ENCODE results near the gene GNL1. TPM values are rescaled to one million over a fixed set of nuclear protein-coding genes. Genes with fewer than 3 reads are reported as not detected.

The GNL1 gene
- polyA plus RNA-seq, 1 donor (not counting 4 experiments of a cell fraction or from before 2014, with no cell fraction given): 39.5 TPM

DNA sequence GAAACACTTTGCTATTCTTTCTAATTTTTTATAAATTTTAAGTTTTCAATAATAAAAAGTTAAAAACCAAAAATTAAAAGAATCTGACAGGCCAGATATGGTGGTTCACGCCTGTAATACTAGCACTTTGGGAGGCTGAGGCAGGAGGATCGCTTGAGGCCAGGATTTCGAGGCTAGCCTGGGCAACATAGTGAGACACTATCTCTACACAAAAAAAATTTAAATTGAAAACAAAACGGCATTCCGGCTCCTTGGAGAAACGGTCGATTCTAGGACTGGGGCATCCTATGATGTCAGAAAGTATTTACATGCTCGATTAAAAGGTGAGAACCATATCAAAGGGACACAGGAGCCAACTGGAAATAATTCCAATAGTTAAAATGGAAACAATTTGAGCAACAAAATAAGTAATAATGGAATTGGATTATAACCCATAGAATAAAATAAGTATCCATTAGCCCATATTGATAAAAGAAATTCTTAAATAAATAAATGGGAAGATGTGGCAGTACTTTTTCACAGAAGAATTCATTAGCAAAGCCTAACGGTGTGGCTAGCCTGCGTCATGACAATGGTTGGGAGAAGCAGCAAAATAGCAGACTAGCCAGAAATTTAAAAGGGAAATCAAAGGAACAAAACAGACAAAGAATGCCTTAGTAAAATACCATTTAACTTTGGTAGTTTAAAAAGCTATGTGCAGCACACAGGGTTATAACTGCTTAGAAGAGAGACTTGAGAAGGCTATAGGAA is 45.7 kb downstream of the GNL1 start:
- no peaks in the 10 kb centered on the region for H3K79me2 ChIP-seq (ENCODE audit: control insufficient read depth, insufficient read depth, low read length)
- H3K27ac ChIP-seq (ENCODE audit: control insufficient read depth, insufficient read depth, low read length): no peak overlapping the region
- H3K9me3 ChIP-seq (ENCODE audit: control insufficient read depth, low read depth, low read length): no peaks in the 10 kb centered on the region
- H3K4me2 ChIP-seq (ENCODE audit: control insufficient read depth, extremely low read depth, insufficient read depth, low read depth, low read length): no peak overlapping the region
- FAIRE-seq: no peak
- dilution Hi-C loops (cut with MboI; ENCODE audit: extremely low pct_ligation_motif_present, low sequenced_read_pairs): no loop called here
- H2AFZ ChIP-seq (ENCODE audit: control insufficient read depth, low read length): peak overlapping the region; percentile 15
- H3K27me3 ChIP-seq (ENCODE audit: control insufficient read depth, extremely low read depth, insufficient read depth, low read length): no peaks in the 10 kb centered on the region
- H3K4me3 ChIP-seq (ENCODE audit: control insufficient read depth in 2 of 3, extremely low read depth in 1 of 3, insufficient read depth in 2 of 3, low read depth in 1 of 3, low read length in 3 of 3): no peak overlapping the region
- H3K9ac ChIP-seq (ENCODE audit: control insufficient read depth, extremely low read depth, insufficient read depth, low read length): no peak overlapping the region
- H4K20me1 ChIP-seq (ENCODE audit: control insufficient read depth, extremely low read depth, insufficient read depth, low read length): no peaks in the 10 kb centered on the region
- no peaks in the 10 kb centered on the region for H3K36me3 ChIP-seq (ENCODE audit: control insufficient read depth in 2 of 2, extremely low read depth in 1 of 2, insufficient read depth in 2 of 2, low read length in 2 of 2)
- TF ChIP-seq EZH2 (IDR thresholded peaks at IDR 0.05; ENCODE audit: low read length): no peak
- TF ChIP-seq, protein P1, sequence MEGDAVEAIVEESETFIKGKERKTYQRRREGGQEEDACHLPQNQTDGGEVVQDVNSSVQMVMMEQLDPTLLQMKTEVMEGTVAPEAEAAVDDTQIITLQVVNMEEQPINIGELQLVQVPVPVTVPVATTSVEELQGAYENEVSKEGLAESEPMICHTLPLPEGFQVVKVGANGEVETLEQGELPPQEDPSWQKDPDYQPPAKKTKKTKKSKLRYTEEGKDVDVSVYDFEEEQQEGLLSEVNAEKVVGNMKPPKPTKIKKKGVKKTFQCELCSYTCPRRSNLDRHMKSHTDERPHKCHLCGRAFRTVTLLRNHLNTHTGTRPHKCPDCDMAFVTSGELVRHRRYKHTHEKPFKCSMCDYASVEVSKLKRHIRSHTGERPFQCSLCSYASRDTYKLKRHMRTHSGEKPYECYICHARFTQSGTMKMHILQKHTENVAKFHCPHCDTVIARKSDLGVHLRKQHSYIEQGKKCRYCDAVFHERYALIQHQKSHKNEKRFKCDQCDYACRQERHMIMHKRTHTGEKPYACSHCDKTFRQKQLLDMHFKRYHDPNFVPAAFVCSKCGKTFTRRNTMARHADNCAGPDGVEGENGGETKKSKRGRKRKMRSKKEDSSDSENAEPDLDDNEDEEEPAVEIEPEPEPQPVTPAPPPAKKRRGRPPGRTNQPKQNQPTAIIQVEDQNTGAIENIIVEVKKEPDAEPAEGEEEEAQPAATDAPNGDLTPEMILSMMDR (optimal IDR thresholded peaks at IDR 0.05 in 1 of 3, IDR thresholded peaks at IDR 0.05 in 1 of 3, conservative IDR thresholded peaks at IDR 0.05 in 1 of 3; ENCODE audit: extremely low read depth in 1 of 3, insufficient read depth in 2 of 3, low read length in 3 of 3): no peak
- H3K9me1 ChIP-seq (ENCODE audit: control insufficient read depth, extremely low read depth, insufficient read depth, low read length): no peaks in the 10 kb centered on the region
- H3K4me1 ChIP-seq (ENCODE audit: control insufficient read depth, extremely low read depth, insufficient read depth, low read length): peaks cover 8% of the 10 kb centered on the region
- DNase-seq (ENCODE audit: low read depth, low spot score): no peak

GRCh38 chr6:30508890-30509736 is 47.2 kb downstream of the GNL1 start:
- DNase-seq (ENCODE audit: low read depth, low spot score) (no peak), FAIRE-seq (peak; percentile 63)
- H3K27me3 ChIP-seq (ENCODE audit: control insufficient read depth, extremely low read depth, insufficient read depth, low read length): no peaks in the 10 kb centered on the region
- TF ChIP-seq EZH2 (IDR thresholded peaks at IDR 0.05; ENCODE audit: low read length): no peak
- TF ChIP-seq, protein P1 (optimal IDR thresholded peaks at IDR 0.05 in 1 of 3, IDR thresholded peaks at IDR 0.05 in 1 of 3, conservative IDR thresholded peaks at IDR 0.05 in 1 of 3; ENCODE audit: extremely low read depth in 1 of 3, insufficient read depth in 2 of 3, low read length in 3 of 3): no peak
- H3K36me3 ChIP-seq (ENCODE audit: control insufficient read depth in 2 of 2, extremely low read depth in 1 of 2, insufficient read depth in 2 of 2, low read length in 2 of 2): no peaks in the 10 kb centered on the region
- peaks cover 8% of the 10 kb centered on the region for H3K4me1 ChIP-seq (ENCODE audit: control insufficient read depth, extremely low read depth, insufficient read depth, low read length)
- no peak overlapping the region for H3K9ac ChIP-seq (ENCODE audit: control insufficient read depth, extremely low read depth, insufficient read depth, low read length)
- H3K79me2 ChIP-seq (ENCODE audit: control insufficient read depth, insufficient read depth, low read length): no peaks in the 10 kb centered on the region
- no peaks in the 10 kb centered on the region for H3K9me1 ChIP-seq (ENCODE audit: control insufficient read depth, extremely low read depth, insufficient read depth, low read length)
- H4K20me1 ChIP-seq (ENCODE audit: control insufficient read depth, extremely low read depth, insufficient read depth, low read length): no peaks in the 10 kb centered on the region
- dilution Hi-C loops (cut with MboI; ENCODE audit: extremely low pct_ligation_motif_present, low sequenced_read_pairs): no loop called here
- H3K9me3 ChIP-seq (ENCODE audit: control insufficient read depth, low read depth, low read length): no peaks in the 10 kb centered on the region
- H2AFZ ChIP-seq (ENCODE audit: control insufficient read depth, low read length): peak overlapping the region; percentile 64
- no peak overlapping the region for H3K27ac ChIP-seq (ENCODE audit: control insufficient read depth, insufficient read depth, low read length)
- no peak overlapping the region for H3K4me3 ChIP-seq (ENCODE audit: control insufficient read depth in 2 of 3, extremely low read depth in 1 of 3, insufficient read depth in 2 of 3, low read depth in 1 of 3, low read length in 3 of 3)
- H3K4me2 ChIP-seq (ENCODE audit: control insufficient read depth, extremely low read depth, insufficient read depth, low read depth, low read length): peak overlapping the region; percentile 17
